Medulla oblongata (tissue), 1 donor: ENCODE measurements around the gene SGMS2.
"Not testable (repeated sequence)": the region's sequence is repeated elsewhere in the genome, so short reads cannot be mapped to it uniquely, and the experiment has no call there.

Source experiments
- DNase-seq: peaks from one replicate; pipeline ENCODE4 v3.0.0-alpha.2; 2015; ENCODE audit errors: extremely low spot score

The SGMS2 gene

GRCh38 chr4:107906458-107907100, 81.8 kb downstream of the SGMS2 start:
- no peak for DNase-seq

- no peak for DNase-seq
These were observed 83.6 kb downstream of the SGMS2 start for GRCh38 chr4:107908377-107908776.

- DNase-seq = peak; percentile 89
These were observed 88.7 kb downstream of the SGMS2 start for GRCh38 chr4:107913283-107913899.

- DNase-seq = no peak
These were observed 90.5 kb downstream of the SGMS2 start for GRCh38 chr4:107915220-107915619.

GRCh38 chr4:107916623-107917022, 91.9 kb downstream of the SGMS2 start:
- DNase-seq = no peak

GRCh38 chr4:107917500-107917899, 92.8 kb downstream of the SGMS2 start:
- DNase-seq = no peak

- DNase-seq = no peak
These were observed 98.0 kb downstream of the SGMS2 start for GRCh38 chr4:107922486-107923473.

GRCh38 chr4:107925713-107926112, 101.0 kb downstream of the SGMS2 start:
- not testable (repeated sequence) for DNase-seq

- not testable (repeated sequence) for DNase-seq
These were observed 102.1 kb downstream of the SGMS2 start for GRCh38 chr4:107926875-107927274.

GRCh38 chr4:107930821-107931774, 106.4 kb downstream of the SGMS2 start, which contains the start of gene CYP2U1:
Gene CYP2U1 (plus strand): TSS chr4:107931549. CDS start chr4:107931644, 95 bp downstream.
- peak; percentile 92 for DNase-seq

GRCh38 chr4:107931775-107932321, 107.1 kb downstream of the SGMS2 start:
- DNase-seq = no peak

GRCh38 chr4:107935246-107935645, 110.5 kb downstream of the SGMS2 start:
- no peak for DNase-seq

GRCh38 chr4:107937040-107937439, 112.3 kb downstream of the SGMS2 start:
- DNase-seq = no peak

- DNase-seq = no peak
These were observed 114.6 kb downstream of the SGMS2 start for GRCh38 chr4:107939307-107939706.

GRCh38 chr4:107945809-107946208, 121.1 kb downstream of the SGMS2 start:
- no peak for DNase-seq

GRCh38 chr4:107950746-107951540, 126.2 kb downstream of the SGMS2 start:
- DNase-seq = no peak

GRCh38 chr4:107951551-107951950, 126.8 kb downstream of the SGMS2 start:
- DNase-seq = no peak

GRCh38 chr4:107956011-107956410, 131.3 kb downstream of the SGMS2 start:
- DNase-seq = no peak
